ENCODE results near the gene GJA10.
"Not testable (repeated sequence)": the region's sequence is repeated elsewhere in the genome, so short reads cannot be mapped to it uniquely, and the experiment has no call there.

GJA10 gene

DNA sequence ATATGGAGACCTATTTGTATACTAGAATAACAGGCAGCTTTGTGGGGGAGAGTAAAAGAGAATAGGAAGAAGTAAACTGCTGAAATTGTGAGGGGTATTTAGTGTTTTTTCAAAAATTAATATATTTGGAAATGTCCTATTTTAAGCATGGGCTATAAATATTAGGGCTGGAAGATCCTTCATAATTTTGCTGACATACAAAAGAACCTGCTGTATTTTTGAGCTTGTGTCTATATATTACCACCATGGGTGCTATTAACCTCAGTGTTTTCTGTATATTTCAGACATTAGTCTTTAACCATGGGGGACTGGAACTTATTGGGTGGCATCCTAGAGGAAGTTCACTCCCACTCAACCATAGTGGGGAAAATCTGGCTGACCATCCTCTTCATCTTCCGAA is at the start of gene GJA10:
TSS of gene GJA10 (plus strand) at position 301 of the 400 bp plus-strand sequence. CDS start at position 301, 0 bp downstream.
- no peak for DNase-seq

DNA sequence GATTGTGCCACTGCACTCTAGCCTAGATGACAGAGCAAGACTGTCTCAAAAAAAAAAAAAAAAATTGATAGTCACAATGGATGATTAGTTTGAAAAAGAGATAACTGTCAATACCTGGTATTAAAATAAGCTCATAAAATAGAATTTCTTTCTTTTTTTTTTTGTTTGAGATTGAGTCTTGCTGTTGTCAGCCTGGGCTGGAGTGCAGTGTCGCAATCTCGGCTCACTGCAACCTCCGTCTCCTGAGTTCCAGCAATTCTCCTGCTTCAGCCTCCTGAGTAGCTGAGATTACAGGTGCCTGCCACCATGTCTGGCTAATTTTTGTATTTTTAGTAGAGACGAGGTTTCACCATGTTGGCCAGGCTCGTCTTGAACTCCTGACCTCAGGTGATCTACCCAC is 46.8 kb upstream of the GJA10 start:
- DNase-seq, result not testable (repeated sequence)

DNA sequence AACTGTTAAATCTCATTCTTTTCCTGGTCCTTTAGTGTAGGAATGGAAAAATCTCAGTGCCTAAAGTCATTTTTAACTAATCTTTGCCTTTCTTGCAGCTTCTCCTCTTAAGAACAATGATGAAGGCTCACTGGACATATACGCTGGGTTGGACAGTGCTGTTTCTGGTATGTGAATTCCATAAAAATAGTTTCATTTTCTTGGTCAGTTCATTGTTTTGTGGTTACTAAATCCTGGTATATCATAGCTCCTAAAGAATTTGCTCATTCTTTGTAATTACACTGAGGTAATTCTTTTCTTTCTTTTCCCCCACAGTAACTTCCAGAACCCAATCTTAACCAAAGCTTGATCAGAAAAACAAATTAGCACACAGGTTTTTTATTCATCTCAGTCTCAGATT is 41.2 kb upstream of the GJA10 start:
- DNase-seq, result no peak

DNA sequence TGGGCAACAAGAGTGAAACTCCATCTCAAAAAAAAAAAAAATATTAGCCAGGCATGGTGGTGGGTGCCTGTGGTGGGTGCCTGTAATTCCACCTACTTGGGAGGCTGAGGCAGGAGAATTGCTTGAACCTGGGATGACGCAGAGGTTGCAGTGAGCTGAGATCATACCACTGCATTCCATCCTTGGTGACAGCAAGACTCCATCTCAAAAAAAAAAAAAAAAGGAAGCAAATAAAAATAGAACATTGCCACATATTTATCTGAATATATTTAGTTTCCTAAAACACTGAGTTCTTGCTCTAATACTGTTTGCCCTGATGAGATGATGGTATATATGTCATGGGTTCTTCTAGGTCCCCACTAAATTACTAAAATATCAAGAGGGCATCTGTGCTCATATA is 36.2 kb upstream of the GJA10 start:
- no peak for DNase-seq

DNA sequence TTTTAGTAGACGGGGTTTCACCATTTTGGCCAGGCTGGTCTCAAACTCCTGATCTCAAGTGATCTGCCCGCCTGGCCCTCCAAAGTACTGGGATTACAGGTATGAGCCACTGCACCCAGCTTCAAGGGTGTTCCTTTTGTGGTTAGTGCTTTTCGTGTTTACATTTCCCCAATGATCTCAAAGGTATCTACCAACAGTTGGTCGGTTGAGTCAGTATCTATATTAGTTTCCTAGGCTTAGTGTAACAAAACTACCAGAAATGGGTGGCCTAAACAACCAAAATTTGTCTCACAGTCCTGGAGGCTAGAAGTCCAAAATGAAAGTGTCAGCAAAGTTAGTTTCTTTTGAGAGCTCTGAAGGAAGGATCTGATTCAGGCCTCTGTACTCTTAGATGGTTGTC is 34.5 kb upstream of the GJA10 start:
- no peak for DNase-seq

DNA sequence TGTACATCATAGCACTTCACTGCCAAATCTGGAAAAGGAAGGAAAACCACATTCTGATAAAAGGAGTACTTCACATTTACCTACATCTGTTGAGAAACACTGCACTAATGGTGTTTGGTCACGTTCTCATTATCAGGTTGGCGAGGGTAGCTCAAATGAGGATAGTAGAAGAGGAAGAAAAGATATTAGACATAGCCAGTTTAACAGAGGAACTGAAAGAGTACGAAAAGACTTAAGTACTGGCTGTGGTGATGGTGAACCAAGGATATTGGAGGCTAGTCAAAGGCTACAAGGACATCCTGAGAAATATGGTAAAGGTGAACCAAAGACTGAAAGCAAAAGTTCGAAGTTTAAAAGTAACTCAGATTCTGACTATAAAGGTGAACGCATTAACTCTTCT is 32.0 kb upstream of the GJA10 start:
- no peak for DNase-seq

DNA sequence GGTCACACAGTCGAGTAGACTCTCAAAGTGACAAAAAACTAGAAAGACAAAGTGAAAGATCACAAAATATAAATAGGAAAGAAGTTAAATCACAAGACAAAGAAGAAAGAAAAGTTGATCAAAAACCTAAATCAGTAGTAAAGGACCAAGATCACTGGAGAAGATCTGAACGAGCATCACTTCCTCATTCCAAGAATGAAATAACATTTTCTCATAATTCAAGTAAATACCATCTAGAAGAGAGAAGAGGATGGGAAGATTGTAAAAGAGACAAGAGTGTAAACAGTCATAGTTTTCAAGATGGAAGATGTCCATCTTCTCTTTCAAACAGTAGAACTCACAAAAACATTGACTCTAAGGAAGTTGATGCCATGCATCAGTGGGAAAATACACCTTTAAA is 31.6 kb upstream of the GJA10 start:
- no peak for DNase-seq

DNA sequence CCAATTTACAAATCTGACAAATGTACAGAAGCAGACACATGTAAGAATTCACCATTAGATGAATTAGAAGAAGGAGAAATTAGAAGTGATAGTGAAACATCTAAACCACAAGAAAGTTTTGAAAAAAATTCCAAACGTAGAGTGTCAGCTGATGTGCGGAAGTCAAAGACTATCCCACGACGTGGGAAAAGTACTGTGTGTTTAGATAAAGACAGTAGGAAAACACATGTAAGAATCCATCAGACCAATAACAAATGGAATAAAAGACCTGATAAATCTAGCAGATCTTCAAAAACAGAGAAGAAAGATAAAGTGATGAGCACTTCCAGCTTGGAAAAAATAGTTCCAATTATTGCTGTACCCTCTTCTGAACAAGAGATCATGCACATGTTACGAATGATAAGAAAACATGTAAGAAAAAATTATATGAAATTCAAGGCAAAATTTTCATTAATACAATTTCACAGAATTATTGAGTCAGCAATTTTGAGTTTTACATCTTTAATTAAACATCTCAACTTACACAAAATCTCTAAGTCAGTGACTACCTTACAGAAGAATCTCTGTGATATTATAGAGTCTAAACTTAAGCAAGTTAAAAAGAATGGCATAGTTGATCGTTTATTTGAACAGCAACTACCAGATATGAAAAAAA is 28.1 kb upstream of the GJA10 start:
- no peak for DNase-seq

DNA sequence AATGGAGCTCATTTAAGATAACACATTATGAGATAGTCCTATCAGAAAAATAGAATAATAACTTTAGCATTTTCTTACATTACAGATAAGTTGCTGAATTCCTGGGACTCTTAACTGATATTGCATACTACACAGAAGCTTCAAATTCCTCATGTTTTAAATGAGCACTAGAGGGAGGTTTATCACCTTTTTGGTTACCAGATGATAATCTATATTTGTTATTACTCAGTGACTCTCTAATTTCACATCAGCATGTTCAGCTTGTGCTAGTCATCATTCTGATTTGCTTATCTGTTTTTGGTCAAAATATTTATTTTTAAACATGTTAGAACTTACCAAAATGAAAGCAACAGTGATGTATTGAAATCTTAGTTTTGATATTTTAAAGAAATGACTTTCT is 20.5 kb upstream of the GJA10 start:
- no peak for DNase-seq

DNA sequence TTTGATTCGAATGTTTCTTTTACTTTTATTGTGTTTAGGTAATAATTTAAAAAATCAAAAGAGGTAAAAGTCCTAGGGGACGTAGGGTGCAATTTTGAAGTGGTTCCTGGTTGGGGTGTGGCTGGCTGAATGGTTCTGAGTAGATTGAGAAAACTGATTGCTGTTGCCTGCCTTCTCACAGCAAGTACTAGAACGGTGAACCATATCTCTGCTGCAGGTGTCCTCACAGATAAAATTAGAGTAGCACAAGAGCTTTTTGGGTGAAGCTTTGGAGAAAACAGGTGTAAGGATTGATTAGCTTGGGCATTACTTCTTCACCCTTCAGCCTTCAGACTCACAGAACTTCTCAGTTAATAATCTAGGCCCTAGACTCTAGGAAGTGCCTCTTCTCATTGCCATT is 19.8 kb upstream of the GJA10 start:
- DNase-seq, result no peak

DNA sequence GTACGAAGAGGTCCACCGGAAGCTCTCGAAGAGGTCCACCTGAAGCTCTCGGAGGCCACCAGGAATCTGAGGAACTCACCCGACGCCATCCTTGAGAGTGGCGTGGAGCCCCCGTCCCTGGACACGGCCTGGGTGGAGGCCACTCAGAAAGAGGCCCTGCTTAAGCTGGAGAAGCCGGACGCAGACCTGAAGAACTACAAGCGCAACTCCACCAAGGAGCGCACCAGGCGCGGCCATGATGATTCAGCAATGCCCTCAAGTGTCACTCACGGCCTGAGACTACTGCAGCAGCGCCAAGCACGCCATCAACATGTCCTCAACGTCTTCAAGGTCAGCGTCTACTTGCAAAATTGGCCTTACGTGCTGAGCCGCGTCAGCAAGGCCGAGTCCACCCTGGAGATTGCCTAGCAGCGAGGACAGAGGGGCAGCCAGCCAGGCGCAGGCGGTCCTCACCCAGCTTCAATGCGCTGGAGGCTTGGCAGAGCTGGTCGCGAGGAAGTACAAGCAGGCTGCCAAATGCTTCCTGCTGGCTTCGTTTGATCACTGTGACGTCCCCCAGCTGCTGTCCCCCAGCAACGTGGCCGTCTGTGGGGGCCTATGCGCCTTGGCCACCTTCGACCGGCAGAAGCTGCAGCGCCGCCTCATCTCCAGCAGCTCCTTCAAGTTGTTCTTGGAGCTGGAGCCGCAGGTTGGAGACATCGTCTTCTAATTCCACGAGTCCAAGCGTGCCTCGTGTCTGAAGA is 7.7 kb upstream of the GJA10 start:
- DNase-seq, result no peak

DNA sequence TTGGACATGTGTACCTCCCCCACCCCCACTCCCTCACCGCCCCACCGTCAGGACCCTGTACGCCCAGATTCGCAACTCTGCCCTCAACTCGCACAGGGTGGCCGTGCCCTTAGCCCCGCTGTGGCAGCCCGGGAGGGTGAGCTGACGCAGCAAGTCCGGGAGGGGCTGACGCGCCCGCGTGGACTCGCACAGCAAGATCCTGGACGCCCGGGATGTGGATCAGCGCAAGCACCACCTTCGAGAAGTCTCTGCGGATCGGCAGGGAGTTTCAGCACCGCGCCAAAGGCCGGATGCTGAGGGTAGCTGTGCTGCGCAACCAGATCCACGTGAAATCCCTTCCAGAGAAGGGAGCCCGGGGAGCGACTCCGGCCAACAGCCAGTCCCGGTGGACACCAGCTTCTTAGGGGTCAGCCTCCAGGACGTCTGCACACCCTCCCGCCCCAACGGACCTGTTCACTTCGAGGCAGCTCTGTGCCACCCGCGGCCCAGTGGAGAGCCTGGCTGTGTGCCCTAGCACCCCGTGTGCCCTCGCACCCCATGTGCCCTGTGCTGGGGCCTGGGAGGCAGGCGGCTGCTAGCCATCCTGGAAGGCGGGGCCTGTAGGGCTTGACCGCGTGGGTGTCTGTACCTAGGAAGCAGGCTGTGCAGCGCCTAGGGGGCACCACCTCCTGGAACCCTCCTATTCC is 6.7 kb upstream of the GJA10 start:
- no peak for DNase-seq

DNA sequence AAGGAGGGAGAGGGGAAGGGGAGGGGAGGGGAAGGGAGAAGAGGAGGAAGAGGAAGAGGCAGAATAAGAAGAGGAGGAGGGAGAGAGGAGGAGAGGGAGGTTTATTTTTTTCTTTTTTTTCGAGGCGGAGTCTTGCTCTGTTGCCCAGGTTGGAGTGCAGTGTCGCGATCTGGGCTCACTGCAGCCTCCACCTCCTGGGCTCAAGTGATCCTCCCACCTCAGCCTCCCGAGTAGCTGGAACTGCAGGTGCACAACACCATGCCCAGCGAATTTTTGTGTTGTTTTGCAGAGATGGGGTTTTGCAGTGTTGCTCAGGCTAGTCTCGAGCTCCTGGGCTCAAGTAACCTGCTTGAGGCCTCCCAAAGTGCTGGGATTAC is 6.1 kb upstream of the GJA10 start:
- no peak for DNase-seq

DNA sequence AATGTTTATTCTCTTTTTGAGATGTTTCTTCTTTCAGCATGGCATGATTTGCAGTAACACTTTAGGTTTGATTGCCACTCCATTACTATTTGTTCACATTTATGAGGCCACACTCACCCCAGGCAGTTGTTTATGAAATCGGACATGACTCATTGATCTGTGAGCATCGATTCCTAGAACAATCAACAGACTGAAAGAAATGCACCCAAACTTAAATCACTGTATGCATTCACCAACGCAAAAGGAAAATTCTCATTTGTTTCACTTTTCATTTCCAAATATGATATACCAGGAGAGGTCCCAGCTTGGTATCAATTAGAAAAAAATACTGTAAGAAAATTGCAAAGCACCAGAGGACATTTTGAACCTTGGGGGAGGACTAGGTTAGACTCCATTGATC is 5.4 kb upstream of the GJA10 start:
- no peak for DNase-seq

DNA sequence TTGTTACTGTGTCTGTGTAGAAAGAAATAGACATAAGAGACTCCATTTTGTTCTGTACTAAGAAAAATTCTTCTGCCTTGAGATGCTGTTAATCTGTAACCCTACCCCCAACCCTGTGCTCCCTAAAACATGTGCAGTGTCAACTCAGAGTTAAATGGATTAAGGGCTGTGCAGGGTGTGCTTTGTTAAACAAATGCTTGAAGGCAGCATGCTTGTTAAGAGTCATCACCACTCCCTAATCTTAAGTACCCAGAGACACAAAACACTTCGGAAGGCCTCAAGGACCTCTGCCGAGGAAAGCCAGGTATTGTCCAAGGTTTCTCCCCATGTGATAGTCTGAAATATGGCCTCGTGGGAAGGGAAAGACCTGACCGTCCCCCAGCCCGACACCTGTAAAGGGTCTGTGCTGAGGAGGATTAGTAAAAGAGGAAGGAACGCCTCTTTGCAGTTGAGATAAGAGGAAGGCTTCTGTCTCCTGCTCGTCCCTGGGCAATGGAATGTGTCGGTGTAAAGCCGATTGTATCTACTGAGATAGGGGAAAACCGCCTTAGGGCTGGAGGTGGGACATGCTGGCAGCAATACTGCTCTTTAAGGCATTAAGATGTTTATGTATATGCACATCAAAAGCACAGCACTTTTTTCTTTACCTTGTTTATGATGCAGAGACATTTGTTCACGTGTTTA is 3.3 kb upstream of the GJA10 start:
- not testable (repeated sequence) for DNase-seq

DNA sequence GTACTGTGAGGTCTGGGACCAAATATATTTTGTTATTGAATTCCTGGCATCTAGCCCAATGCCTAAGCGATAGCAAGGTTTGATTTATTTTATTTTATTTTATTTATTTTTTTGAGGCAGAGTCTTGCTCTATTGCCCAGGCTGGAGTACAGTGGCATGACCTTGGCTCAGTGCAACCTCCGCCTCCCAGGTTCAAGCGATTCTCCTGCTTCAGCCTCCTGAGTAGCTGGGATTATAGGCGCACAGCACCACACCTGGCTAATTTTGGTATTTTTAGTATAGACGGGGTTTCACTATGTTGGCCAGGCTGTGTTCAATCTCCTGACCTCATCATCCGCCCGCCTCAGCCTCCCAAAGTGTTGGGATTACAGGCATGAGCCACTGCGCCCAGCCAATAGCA is 1.7 kb upstream of the GJA10 start:
- not testable (repeated sequence) for DNase-seq

DNA sequence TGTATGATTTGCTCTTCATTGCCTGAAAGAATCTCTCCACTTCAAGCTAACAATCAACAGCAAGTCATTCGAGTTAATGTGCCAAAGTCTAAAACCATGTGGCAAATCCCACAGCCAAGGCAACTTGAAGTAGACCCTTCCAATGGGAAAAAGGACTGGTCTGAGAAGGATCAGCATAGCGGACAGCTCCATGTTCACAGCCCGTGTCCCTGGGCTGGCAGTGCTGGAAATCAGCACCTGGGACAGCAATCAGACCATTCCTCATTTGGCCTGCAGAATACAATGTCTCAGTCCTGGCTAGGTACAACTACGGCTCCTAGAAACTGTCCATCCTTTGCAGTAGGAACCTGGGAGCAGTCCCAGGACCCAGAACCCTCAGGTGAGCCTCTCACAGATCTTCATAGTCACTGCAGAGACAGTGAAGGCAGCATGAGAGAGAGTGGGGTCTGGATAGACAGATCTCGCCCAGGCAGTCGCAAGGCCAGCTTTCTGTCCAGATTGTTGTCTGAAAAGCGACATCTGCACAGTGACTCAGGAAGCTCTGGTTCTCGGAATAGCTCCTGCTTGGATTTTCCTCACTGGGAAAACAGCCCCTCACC is 1.1 kb downstream of the GJA10 start:
- peak; percentile 53 for DNase-seq

DNA sequence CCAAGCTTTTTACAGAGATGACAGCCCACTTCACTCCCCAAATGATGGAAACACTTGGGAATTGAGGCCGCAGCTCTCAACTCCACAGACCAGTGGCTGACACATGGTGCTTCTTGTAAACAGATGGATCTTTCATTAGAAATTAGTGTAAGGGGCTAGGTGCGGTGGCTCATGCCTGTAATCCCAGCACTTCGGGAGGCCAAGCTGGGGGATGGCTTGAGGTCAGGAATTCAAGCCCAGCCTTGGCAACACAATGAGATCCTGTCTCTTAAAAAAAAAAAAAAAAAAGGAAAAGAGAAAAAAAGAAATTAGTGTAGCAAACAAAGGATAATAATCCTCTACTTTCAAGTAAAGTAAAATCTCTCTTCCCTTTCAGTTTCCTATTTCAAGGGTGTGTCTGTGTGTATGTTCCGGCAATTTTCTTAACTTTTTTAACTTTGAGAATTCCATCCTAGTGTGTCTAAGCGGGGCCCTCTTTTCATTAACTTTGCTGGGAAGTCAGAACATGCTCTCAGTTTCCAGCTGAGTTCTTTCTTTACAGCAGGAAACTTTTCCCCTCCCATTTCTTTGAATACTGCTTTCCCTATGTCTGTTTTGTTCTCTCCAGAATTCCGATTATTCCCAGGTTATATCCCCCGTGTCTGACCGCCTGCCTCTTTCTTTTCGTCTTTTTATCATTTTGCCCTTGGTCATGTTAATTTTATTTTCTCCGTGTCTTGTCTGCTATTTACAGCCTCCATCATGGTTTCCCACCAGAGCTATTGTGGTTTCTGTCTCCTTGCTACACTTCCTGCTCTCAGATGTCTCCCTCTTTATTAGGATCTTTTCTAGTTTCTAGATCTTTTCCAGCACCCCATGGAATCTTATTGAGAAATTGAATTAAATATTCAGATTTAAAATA is 16.0 kb downstream of the GJA10 start:
- not testable (repeated sequence) for DNase-seq

DNA sequence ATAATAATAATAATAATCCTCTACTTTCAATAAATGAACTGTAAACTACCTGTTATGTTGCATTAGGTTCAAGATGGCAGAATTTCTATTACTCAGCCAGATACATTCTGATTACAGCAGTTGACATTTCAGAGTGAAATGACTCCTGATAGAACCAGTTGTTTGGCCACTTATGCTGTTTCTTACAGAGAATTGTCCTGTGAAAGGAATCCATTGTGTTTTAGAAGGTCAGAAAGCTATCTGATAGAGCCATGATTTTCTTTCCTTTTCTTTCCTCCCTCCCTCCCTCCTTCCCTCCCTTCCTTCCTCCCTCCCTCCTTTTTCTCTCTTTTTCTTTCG is 16.6 kb downstream of the GJA10 start:
- no peak for DNase-seq

DNA sequence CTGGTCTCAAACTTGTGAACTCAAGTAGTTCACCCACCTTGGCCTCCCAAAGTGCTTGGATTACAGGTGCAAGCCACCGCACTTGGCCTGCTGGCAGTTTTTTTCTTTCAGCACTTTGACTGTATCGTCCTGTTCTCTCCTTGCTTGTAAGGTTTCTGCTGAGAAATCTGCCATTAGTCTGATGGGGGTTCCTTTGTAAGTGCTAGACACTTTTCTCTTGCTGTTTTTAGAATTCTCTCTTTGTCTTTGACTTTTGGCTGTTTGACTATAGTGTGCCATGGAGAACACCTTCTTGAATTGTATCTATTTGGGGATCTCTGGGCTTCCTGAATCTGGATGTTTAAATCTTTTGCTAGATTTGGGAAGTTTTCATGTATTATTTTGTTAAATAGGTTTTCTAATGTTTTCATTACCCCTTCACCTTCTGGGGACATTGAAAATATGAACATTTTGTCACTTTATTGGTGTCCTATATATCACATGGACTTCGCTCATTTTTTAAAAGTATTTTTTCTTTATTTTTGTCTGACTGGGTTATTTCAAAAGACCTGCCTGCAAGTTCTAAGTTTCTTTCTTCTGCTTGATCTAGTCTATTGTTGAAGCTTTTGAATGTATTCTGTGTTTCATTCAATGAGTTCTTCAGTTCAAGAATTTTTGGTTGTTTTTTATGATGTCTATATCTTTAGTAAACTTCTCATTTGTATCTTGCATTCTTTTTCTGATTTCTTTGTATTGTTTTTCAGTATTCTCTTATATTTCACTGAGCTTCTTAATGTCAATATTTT is 22.1 kb downstream of the GJA10 start:
- DNase-seq, result no peak

DNA sequence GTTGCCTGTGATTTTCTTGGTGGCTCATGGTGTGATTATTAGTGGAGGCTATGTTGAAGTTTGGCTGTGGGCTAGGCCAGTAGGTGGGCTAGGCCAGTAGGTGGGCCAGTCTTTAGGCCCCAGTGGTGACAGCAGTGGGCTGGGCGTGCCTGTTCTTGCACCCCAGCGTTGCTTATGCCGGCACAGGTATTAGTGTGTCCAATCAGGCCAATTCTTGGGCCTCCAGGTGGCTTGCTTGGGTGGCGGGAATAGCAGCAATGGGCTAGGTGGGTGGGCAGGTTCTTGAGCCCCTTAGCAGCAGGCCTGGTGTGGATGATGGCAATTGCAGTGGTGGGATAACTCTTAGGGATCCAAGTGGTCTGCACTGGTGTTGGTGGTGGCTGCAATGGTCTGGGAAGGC is 22.9 kb downstream of the GJA10 start:
- no peak for DNase-seq
